NCI-H1417 treated with DMSO at 0.1 percent for 48 hours (cell line): ENCODE measurements around the gene TULP3.

ENCODE experiments used
- DNase-seq: peaks from one replicate; lab custom pipeline; 2025; lab: John Stamatoyannopoulos, UW

The TULP3 gene

DNA sequence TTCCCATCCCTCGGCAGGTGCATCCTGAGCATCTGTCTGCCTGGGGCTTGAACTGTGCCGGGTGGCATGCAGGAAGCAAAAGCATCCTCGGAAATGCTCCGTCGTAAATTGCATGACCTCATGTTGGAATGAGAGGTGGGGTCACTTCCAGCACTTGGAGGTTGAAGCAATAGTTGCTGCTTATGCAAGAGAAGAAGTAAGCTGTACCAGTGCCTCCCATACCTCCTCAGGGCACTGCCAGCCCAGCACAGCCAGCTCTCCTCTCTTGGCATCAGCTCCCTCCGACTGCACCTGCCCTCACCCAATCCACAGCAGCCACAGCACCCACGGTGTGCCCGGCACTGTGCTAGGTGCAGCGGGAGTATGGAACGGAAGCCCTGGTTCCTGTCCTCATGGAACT lies 80.1 kb downstream of the TULP3 start:
- no peak for DNase-seq

DNA sequence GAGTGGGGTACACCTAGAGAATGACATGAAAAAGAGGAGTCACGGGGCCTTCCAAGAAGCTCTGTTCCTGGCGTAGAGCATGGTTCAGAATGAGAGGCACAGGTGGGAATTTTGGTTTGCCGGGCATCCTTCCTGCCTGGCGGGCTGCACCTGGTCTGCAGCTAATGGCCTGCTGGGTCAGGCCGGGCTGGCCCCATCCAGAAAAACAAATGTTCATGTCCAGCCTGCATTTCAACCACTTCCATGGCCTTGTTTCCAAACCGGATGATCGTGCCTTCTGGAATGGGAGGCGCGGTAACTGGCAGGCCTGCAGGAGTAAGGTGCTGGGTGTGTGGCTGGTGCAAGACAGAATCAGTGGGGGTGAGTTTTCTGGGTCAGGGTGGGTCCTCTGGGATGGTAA lies 82.9 kb downstream of the TULP3 start:
- DNase-seq, result no peak

DNA sequence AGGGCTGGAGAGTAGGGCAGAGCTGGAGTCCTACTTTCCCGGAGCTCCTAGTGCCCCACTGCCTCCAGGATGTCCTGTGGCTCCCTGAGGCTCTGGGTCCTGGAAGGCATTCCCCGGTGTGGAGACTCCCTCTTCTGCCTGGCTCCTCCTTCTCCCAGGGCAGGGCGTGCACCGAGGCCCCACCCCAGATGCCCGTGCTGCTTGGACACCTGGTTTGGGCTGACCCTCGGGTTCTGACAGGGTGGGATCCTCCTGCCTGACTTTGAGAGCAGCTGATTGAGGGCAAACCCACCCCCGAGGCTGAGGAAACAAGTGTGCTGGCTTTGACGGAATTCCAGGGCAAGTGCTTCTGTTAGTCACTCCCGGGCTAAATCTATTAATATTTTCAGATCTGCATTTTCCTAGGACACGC lies 83.9 kb downstream of the TULP3 start:
- no peak for DNase-seq

DNA sequence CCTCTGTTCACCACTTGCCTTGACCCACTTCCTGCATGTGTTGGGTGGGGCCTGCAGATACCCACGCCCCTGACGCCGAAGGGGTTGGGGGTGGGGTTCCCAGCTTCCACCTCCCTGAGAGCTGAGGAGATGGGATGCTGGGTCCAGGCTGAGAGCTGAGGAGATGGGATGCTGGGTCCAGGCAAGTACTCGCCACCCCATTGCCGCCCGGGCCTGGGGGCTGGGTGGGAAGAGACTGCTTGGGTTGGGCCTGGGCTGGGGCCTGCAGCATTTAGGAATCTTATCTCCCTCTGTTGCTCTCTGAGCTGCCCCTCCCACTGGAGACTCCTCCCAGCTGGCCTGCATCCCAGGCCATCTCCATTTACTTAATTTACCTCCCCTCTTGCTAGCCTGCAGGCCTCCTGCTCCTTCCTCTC lies 85.9 kb downstream of the TULP3 start:
- no peak for DNase-seq

DNA sequence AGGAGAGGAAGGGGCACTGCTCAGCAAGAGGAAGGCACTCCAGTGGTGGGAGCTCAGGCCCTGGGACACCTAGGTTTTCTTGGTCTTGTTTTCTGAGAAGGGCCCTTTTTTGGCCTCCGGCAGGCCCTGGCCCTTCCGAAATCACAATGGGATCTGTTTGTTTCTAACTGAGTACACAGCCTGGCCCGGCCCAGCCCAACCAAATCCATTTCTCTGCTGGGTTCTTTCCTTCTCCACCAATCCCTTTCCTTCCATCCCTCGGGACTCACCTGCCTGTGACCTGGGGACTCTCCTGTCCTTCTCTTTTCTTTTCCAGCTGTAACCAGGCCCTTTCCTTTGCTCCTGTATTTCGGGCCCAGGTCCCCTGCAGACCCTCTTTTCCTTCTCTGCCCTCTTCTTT lies 87.1 kb downstream of the TULP3 start:
- DNase-seq, result no peak

DNA sequence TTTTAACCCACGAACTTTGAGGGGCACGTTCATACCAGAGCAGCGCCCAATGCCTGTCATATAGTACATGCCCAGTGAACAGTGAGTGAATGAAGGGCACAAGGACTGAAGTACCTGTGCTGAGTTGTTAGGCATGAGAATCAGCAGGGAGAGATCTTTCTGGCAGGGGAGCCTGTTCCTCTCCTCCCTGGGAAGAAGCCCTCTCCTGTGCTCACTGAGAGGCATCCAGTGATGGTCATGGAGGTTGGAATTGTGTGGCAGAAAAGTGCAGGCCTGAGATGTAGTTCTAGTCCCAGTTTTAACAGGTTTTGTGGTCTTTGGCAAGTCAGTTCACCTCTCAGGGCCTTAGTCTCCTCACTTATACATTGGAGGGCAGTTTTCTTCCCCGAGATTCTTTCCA lies 89.1 kb downstream of the TULP3 start:
- no peak for DNase-seq

DNA sequence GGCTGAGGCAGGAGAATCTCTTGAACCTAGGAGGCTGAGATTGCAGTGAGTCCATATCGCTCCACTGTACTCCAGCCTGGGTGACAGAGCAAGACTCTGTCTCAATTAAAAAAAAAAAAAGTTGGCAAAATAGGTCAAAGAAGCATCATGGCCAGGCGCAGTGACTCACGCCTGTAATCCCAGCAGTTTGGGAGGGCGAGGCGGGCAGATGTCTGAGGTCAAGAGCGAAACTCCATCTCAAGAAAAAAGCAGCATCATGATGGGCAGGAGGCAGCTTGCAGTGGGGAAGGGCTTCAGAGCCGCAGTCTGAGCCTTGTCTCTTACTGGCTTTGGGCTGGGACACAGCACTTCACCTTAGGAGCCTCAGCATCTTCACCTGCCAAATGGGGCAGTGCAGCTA lies 89.9 kb downstream of the TULP3 start:
- DNase-seq, result no peak

DNA sequence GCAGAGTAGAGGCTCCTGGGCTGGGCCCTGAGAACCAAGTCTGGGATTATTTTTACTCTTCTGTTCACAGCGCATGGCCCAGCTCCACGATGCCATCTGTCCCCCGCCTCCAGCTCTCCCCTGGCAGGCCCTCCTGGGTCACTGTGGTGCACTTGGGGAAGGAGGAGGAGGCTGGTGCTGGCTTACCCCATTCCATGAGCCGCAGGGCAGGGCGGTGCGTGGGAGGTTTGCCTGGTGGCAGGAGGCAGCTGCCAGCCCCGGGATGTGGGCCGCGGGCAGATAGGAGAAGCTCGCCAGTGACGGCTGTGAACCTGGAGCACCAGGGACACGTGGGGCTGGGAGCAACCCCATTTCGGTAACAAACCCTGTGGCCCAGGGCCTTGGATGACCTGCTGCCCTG lies 91.7 kb downstream of the TULP3 start:
- DNase-seq, result no peak

DNA sequence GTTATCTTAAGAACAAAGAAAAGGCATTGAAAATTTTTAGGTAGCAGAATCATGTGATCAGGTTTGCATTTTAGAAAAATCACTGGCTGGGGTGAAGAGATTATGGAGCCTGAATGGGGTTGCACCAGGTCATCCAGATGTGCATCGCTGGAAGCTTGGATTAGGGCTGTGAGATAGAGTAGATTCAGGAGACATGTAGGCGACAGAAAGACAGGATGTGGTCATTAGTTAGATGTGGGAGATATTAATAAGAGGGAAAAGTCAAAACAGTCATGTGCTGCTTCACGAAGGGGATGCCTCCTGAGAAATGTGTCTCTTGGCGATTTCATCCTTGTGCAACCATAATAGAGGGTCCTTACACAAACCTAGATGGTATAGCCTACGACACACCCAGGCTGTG lies 93.6 kb downstream of the TULP3 start:
- no peak for DNase-seq

DNA sequence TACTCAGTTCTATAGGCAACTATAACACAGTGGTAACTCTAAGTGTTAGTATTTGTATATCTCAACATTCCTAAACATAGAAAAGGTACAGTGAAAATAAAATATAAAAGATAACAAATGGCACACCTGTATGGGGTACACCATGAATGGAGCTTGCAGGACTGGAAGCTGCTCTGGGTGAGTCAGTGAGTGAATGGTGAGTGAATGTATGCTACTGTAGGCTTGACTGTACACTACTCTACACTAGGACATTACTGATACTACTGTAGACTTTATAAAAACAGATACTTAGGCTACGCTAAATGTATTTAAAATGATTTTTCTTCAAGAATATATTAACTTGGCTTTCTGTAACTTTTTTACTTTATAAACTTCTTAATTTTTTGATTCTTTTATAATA lies 94.0 kb downstream of the TULP3 start:
- DNase-seq, result no peak

DNA sequence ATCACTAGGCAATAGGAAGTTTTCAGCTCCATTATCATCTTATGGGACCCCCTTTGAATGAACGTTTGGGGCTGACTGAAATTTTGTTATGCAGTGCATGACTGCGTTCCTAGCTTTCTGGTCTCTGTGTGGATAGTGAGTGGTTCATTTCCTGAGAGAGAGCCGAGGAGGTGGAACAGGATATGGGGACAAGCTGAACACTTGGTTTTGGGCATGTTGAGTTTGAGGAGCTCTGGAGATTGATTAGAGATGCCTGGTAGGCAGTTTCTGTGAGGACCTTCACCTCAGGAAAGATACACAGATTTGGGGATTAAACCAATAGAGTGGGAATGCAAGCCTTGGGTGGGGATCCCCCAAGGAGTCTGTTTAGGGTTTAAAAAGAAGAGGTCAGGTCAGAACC lies 96.2 kb downstream of the TULP3 start:
- no peak for DNase-seq

DNA sequence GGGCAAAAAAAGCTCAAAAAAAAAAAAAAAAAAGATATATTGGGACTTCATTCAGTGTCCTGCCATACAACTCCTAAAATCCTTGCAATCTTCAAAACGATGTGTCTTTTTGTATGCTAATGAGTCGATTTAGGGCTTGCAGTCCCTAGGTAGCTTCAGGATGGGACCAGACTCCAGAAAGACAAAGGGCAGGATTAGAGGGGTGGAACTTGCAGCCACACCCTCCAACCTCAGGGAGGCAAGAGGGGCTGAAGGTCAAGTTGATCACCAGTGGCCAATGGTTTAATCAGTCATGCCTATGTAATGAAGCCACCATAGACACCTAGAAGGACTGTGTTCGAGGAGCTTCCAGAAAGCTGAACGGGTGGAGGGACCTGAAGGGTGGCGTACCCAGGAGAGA lies 97.8 kb downstream of the TULP3 start:
- no peak for DNase-seq
